ENCODE measurements around the gene PRPF19. TPM values are rescaled to one million over a fixed set of nuclear protein-coding genes. Genes with fewer than 3 reads are reported as not detected.

Gene PRPF19
- total and polyA plus RNA-seq, 10 of the 15 experiments (the other 5 are each of a cell fraction or from before 2014, with no cell fraction given), result 8.7 to 170 (median 61.3) TPM

- ATAC-seq (no peak), FAIRE-seq (no peak), DNase-seq (ENCODE audit: low read depth, low spot score) (no peak)
- ChIA-PET CTCF (interaction anchor here (1.8 to 2.9 kb wide), 4 partner anchors 13 to 212 kb away, joined by 4 to 30 read pairs (median 16); no protein-coding TSS in a partner anchor), SMC1A (ENCODE audit: uncharacterized antibody, unreplicated experiment) (interaction anchor here (1.0 to 5.9 kb wide), 5 partner anchors 12 to 53 kb away, joined by 3 to 76 read pairs (median 4); partner anchors contain the start of genes CD6 and SLC15A3), RAD21 (ENCODE audit: unreplicated experiment) (interaction anchor here (0.8 to 2.2 kb wide), 2 partner anchors 31 to 90 kb away, joined by 3 to 6 read pairs; no protein-coding TSS in a partner anchor), POLR2A (interaction anchor here (1.0 to 2.4 kb wide), 3 partner anchors 9 to 33 kb away, joined by 3 to 6 read pairs (median 5); no protein-coding TSS in a partner anchor)
- intact Hi-C loops (cut with micrococcal nuclease; ENCODE audit: unreplicated experiment), result no loop called here
- Histone ChIP-seq H3K4me1 (ENCODE audit: control insufficient read depth, insufficient read depth, low read length) (peaks cover 36% of the 10 kb centered on the region), H3K36me3 (ENCODE audit: control insufficient read depth in 2 of 2, insufficient read depth in 2 of 2, low read length in 1 of 2) (peaks cover 17 to 18% of the 10 kb centered on the region in 2 experiments), H3K27ac (ENCODE audit: control insufficient read depth, insufficient read depth) (no peak overlapping the region), H3K9me3 (replicated peaks; ENCODE audit: control insufficient read depth, insufficient read depth, low read length) (no peaks in the 10 kb centered on the region), H2AFZ (ENCODE audit: control insufficient read depth, low read depth, low read length) (no peak overlapping the region), H3K4me3 (no peak overlapping the region; the same call in 1 of the 2 replicates), H3K79me2 (ENCODE audit: control insufficient read depth, insufficient read depth, low read length) (peaks cover 38% of the 10 kb centered on the region), H4K20me1 (ENCODE audit: control insufficient read depth, insufficient read depth) (no peaks in the 10 kb centered on the region), H3K4me2 (ENCODE audit: control insufficient read depth, insufficient read depth) (no peak overlapping the region), H3K27me3 (replicated peaks in 1 of 2; ENCODE audit: control insufficient read depth in 2 of 2, insufficient read depth in 2 of 2, low read length in 1 of 2) (no peaks in the 10 kb centered on the region), H3K9ac (ENCODE audit: control insufficient read depth, insufficient read depth, low read length) (no peak overlapping the region)
- in situ Hi-C loops (cut with MboI), result no loop called here
- BruUV-seq (replicated peaks), result no TSS peak
- 100% methylated on average over 1 of the region's 1 CpG for WGBS (ENCODE audit: insufficient coverage, insufficient replicate concordance, low lambda C conversion rate, missing lambda C conversion rate)
- TF ChIP-seq CHD1 (IDR thresholded peaks at IDR 0.05; ENCODE audit: low read depth, low read length) (no peak), NFXL1 (IDR thresholded peaks at IDR 0.05; ENCODE audit: borderline replicate concordance) (no peak), ETV6 (conservative IDR thresholded peaks at IDR 0.05 in 1 of 2, IDR thresholded peaks at IDR 0.05 in 1 of 2; ENCODE audit: borderline replicate concordance in 1 of 2, low read depth in 1 of 2) (no peak), POLR2A (IDR thresholded peaks at IDR 0.05; ENCODE audit: low read depth, low read length) (no peak), ATF2 (IDR thresholded peaks at IDR 0.05; ENCODE audit: low read length) (no peak), SUZ12 (IDR thresholded peaks at IDR 0.05; ENCODE audit: unreplicated experiment) (no peak), PAX8 (IDR thresholded peaks at IDR 0.05) (no peak), FOXK2 (IDR thresholded peaks at IDR 0.05) (no peak), EGR1 (IDR thresholded peaks at IDR 0.05; ENCODE audit: borderline replicate concordance in 1 of 2, low read depth in 2 of 2, low read length in 2 of 2) (no peak), LARP7 (IDR thresholded peaks at IDR 0.05) (no peak), MXI1 (IDR thresholded peaks at IDR 0.05; ENCODE audit: low read depth, low read length) (no peak), ZNF217 (IDR thresholded peaks at IDR 0.05) (no peak), MYB (IDR thresholded peaks at IDR 0.05; ENCODE audit: borderline replicate concordance, low read depth, low read length) (no peak), CREM (IDR thresholded peaks at IDR 0.05; ENCODE audit: low read depth) (no peak), SIN3A (IDR thresholded peaks at IDR 0.05; ENCODE audit: low read depth, low read length) (no peak), SIX5 (IDR thresholded peaks at IDR 0.05; ENCODE audit: low read depth, low read length, severe bottlenecking) (no peak), RAD21 (IDR thresholded peaks at IDR 0.05; ENCODE audit: insufficient read depth, low read depth, low read length) (no peak)
- TF ChIP-seq, protein P1, sequence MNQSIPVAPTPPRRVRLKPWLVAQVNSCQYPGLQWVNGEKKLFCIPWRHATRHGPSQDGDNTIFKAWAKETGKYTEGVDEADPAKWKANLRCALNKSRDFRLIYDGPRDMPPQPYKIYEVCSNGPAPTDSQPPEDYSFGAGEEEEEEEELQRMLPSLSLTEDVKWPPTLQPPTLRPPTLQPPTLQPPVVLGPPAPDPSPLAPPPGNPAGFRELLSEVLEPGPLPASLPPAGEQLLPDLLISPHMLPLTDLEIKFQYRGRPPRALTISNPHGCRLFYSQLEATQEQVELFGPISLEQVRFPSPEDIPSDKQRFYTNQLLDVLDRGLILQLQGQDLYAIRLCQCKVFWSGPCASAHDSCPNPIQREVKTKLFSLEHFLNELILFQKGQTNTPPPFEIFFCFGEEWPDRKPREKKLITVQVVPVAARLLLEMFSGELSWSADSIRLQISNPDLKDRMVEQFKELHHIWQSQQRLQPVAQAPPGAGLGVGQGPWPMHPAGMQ (IDR thresholded peaks at IDR 0.05; ENCODE audit: borderline replicate concordance), result no peak
- TF ChIP-seq, protein P2, sequence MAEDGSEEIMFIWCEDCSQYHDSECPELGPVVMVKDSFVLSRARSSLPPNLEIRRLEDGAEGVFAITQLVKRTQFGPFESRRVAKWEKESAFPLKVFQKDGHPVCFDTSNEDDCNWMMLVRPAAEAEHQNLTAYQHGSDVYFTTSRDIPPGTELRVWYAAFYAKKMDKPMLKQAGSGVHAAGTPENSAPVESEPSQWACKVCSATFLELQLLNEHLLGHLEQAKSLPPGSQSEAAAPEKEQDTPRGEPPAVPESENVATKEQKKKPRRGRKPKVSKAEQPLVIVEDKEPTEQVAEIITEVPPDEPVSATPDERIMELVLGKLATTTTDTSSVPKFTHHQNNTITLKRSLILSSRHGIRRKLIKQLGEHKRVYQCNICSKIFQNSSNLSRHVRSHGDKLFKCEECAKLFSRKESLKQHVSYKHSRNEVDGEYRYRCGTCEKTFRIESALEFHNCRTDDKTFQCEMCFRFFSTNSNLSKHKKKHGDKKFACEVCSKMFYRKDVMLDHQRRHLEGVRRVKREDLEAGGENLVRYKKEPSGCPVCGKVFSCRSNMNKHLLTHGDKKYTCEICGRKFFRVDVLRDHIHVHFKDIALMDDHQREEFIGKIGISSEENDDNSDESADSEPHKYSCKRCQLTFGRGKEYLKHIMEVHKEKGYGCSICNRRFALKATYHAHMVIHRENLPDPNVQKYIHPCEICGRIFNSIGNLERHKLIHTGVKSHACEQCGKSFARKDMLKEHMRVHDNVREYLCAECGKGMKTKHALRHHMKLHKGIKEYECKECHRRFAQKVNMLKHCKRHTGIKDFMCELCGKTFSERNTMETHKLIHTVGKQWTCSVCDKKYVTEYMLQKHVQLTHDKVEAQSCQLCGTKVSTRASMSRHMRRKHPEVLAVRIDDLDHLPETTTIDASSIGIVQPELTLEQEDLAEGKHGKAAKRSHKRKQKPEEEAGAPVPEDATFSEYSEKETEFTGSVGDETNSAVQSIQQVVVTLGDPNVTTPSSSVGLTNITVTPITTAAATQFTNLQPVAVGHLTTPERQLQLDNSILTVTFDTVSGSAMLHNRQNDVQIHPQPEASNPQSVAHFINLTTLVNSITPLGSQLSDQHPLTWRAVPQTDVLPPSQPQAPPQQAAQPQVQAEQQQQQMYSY (CRISPR knock-in tag; IDR thresholded peaks at IDR 0.05), result no peak
Observed at GRCh38 chr11:60917267-60917666, 10.9 kb upstream of the PRPF19 start.

Data from GM12878 (cell line).